H9 (cell line): Measurements from ENCODE around the gene SARNP. TPM values are rescaled to one million over a fixed set of nuclear protein-coding genes. Genes with fewer than 3 reads are reported as not detected.

Experiments used
- DNase-seq: peaks from one replicate; pipeline ENCODE4 v3.0.0-alpha.2; 2017
- H2AFZ ChIP-seq: one replicate; pipeline ENCODE4 v1.6.1; 2013; ENCODE audit warnings: mild to moderate bottlenecking, low read length, control low read depth, moderate library complexity
- H2AK5ac ChIP-seq: 2 replicates; pipeline ENCODE4 v1.6.1; 2013; ENCODE audit warnings: low read length, control low read depth, mixed read lengths; ENCODE audit not compliant: insufficient read length
- H2BK120ac ChIP-seq: one replicate; pipeline ENCODE4 v1.6.1; 2013; ENCODE audit warnings: low read depth, mild to moderate bottlenecking, low read length, control low read depth, inconsistent platforms; ENCODE audit not compliant: poor library complexity, severe bottlenecking
- H2BK12ac ChIP-seq: 2 replicates; pipeline ENCODE4 v1.6.1; 2013; ENCODE audit warnings: low read length, control low read depth, mixed read lengths, low read depth; ENCODE audit not compliant: insufficient read length
- H2BK15ac ChIP-seq: 2 replicates; pipeline ENCODE4 v1.6.1; 2013; ENCODE audit warnings: low read depth, low read length, control low read depth
- H2BK20ac ChIP-seq: one replicate; pipeline ENCODE4 v1.6.1; 2013; ENCODE audit warnings: low read depth, mild to moderate bottlenecking, low read length, control low read depth, inconsistent platforms; ENCODE audit not compliant: poor library complexity, severe bottlenecking
- H2BK5ac ChIP-seq: 2 replicates; pipeline ENCODE4 v1.6.1; 2013; ENCODE audit warnings: low read length, control low read depth, mixed read lengths; ENCODE audit not compliant: insufficient read length
- H3K14ac ChIP-seq: 2 replicates; pipeline ENCODE4 v1.6.1; 2013; ENCODE audit warnings: low read length, control low read depth; ENCODE audit not compliant: insufficient read depth
- H3K18ac ChIP-seq: 2 replicates; pipeline ENCODE4 v1.6.1; 2013; ENCODE audit warnings: low read depth, mild to moderate bottlenecking, mixed read lengths, low read length, control low read depth; ENCODE audit not compliant: insufficient read length
- H3K23ac ChIP-seq: 2 replicates; pipeline ENCODE4 v1.6.1; 2013; ENCODE audit warnings: low read length, control low read depth, mixed read lengths, low read depth; ENCODE audit not compliant: insufficient read length
- H3K23me2 ChIP-seq: 2 replicates; pipeline ENCODE4 v1.6.1; 2013; ENCODE audit warnings: low read depth, mild to moderate bottlenecking, mixed read lengths, low read length, control low read depth; ENCODE audit not compliant: insufficient read length, poor library complexity, severe bottlenecking
- H3K27ac ChIP-seq: 2 replicates; pipeline ENCODE4 v1.5.1; 2013; ENCODE audit warnings: low read length, control low read depth, mixed read lengths, low read depth; ENCODE audit not compliant: insufficient read length
- H3K27me3 ChIP-seq: 2 replicates; pipeline ENCODE4 v1.6.1; 2013; ENCODE audit warnings: low read length, control low read depth, inconsistent platforms; ENCODE audit not compliant: insufficient read depth
- H3K4ac ChIP-seq: 2 replicates; pipeline ENCODE4 v1.6.1; 2013; ENCODE audit warnings: low read depth, mild to moderate bottlenecking, control low read depth, inconsistent platforms, low read length, moderate library complexity
- H3K4me1 ChIP-seq: 2 replicates; pipeline ENCODE4 v1.6.1; 2013; ENCODE audit warnings: low read length, control low read depth, inconsistent platforms; ENCODE audit not compliant: insufficient read depth
- H3K4me2 ChIP-seq: 2 replicates; pipeline ENCODE4 v1.6.1; 2013; ENCODE audit warnings: low read length, control low read depth, mixed read lengths; ENCODE audit not compliant: insufficient read length, insufficient read depth
- H3K56ac ChIP-seq: 2 replicates; pipeline ENCODE4 v1.6.1; 2013; ENCODE audit warnings: low read depth, mild to moderate bottlenecking, mixed read lengths, low read length, control low read depth; ENCODE audit not compliant: insufficient read length
- H3K79me1 ChIP-seq: 2 replicates; pipeline ENCODE4 v1.6.1; 2013; ENCODE audit warnings: low read depth, mild to moderate bottlenecking, moderate library complexity, low read length, control low read depth, inconsistent platforms; ENCODE audit not compliant: insufficient read depth, poor library complexity, severe bottlenecking
- H3K79me2 ChIP-seq: 2 replicates; pipeline ENCODE4 v1.6.1; 2013; ENCODE audit warnings: low read length, control low read depth, inconsistent platforms; ENCODE audit not compliant: insufficient read depth
- H3K9ac ChIP-seq: 2 replicates; pipeline ENCODE4 v1.6.1; 2013; ENCODE audit warnings: low read length, control low read depth, mixed read lengths; ENCODE audit not compliant: insufficient read length; ENCODE audit errors: extremely low read depth
- H3K9me3 ChIP-seq: one replicate; pipeline ENCODE4 v1.6.1; 2013; ENCODE audit warnings: low read depth, low read length, inconsistent platforms; ENCODE audit not compliant: control insufficient read depth
- H3T11ph ChIP-seq: one replicate; pipeline ENCODE4 v1.6.1; 2013; ENCODE audit warnings: mild to moderate bottlenecking, low read length, control low read depth, inconsistent platforms
- H4K20me1 ChIP-seq: one replicate; pipeline ENCODE4 v1.6.1; 2013; ENCODE audit not compliant: control insufficient read depth, insufficient read length, insufficient read depth
- H4K5ac ChIP-seq: 2 replicates; pipeline ENCODE4 v1.6.1; 2013; ENCODE audit warnings: low read depth, mild to moderate bottlenecking, mixed read lengths, low read length, control low read depth; ENCODE audit not compliant: insufficient read length
- H4K8ac ChIP-seq: replicated peaks from 2 replicates; pipeline ENCODE4 v1.6.1; 2013; ENCODE audit warnings: low read length, control low read depth, mixed read lengths, low read depth; ENCODE audit not compliant: insufficient read length
- H4K91ac ChIP-seq: 2 replicates; pipeline ENCODE4 v1.6.1; 2013; ENCODE audit warnings: low read depth, mild to moderate bottlenecking, moderate library complexity, mixed read lengths, low read length, control low read depth; ENCODE audit not compliant: insufficient read length
- H3K27ac Mint-ChIP-seq, 3 experiments: 2 replicates in 2 of 3; 3 replicates in 1 of 3; pipeline ENCODE4 v1.8.0; 2020 to 2021; ENCODE audit warnings: mixed read lengths in 3 of 3, mild to moderate bottlenecking in 1 of 3, moderate library complexity in 1 of 3
- H3K27me3 Mint-ChIP-seq: 2 replicates; pipeline ENCODE4 v1.8.0; 2021; ENCODE audit warnings: low read depth, mild to moderate bottlenecking, moderate library complexity, mixed read lengths
- H3K36me3 Mint-ChIP-seq, 3 experiments: 2 replicates in 2 of 3; 3 replicates in 1 of 3; pipeline ENCODE4 v1.8.0; 2020 to 2021; ENCODE audit warnings: low read depth in 3 of 3, mixed read lengths in 3 of 3; ENCODE audit not compliant: insufficient read depth in 1 of 3
- H3K4me1 Mint-ChIP-seq, 2 experiments: 2 replicates each; pipeline ENCODE4 v1.8.0; 2020; ENCODE audit warnings: mixed read lengths in 2 of 2
- H3K4me3 Mint-ChIP-seq, 2 experiments: 2 replicates in 1 of 2; 3 replicates in 1 of 2; pipeline ENCODE4 v1.8.0; 2020 to 2021; ENCODE audit warnings: mild to moderate bottlenecking in 2 of 2, mixed read lengths in 2 of 2, moderate library complexity in 1 of 2
- H3K9me3 Mint-ChIP-seq, 2 experiments: 2 replicates in 1 of 2; 3 replicates in 1 of 2; pipeline ENCODE4 v1.8.0; 2020; ENCODE audit warnings: mild to moderate bottlenecking in 2 of 2, mixed read lengths in 2 of 2, moderate library complexity in 1 of 2
- CTCF ChIP-seq: fragments of 200-600 bp; sonication (generic); conservative IDR thresholded peaks from 3 replicates; pipeline ENCODE4 v1.8.0; 2021; ENCODE audit warnings: antibody characterized with exemption, mild to moderate bottlenecking
- WGBS: extraction: QIAGEN DNeasy Blood & Tissue Kit; methylation state at CpG from one replicate; pipeline ENCODE4 v1.1.7; 2013; ENCODE audit warnings: missing lambda C conversion rate, low lambda C conversion rate, mixed read lengths; ENCODE audit not compliant: insufficient read length; ENCODE audit errors: extremely low coverage; 5-methylcytosine and 5-hydroxymethylcytosine counted together
- total RNA-seq: library from RNA; stranded (reverse); gene quantifications from 2 replicates; pipeline ENCODE4 v1.2.1, GENCODE V29; 2021

The SARNP gene
- total RNA-seq, 1 experiment from 2014 or later, result 127 TPM

- Histone ChIP-seq H4K91ac (no peak overlapping the region), H3K56ac (no peak overlapping the region), H3K27ac (no peak overlapping the region), H2BK20ac (no peak overlapping the region), H2BK15ac (no peak overlapping the region), H2BK12ac (no peak overlapping the region), H3K9ac (no peak overlapping the region), H3K27me3 (no peaks in the 10 kb centered on the region), H3K23me2 (peaks cover 11% of the 10 kb centered on the region), H4K8ac (no peak overlapping the region), H3K4me2 (no peak overlapping the region), H3T11ph (no peak overlapping the region), H3K9me3 (no peaks in the 10 kb centered on the region), H2AK5ac (no peak overlapping the region), H2BK5ac (no peak overlapping the region), H4K5ac (no peak overlapping the region), H3K79me2 (peaks cover 7% of the 10 kb centered on the region; the same call in 1 of the 2 replicates), H3K4ac (no peak overlapping the region), H2AFZ (no peak overlapping the region), H3K79me1 (peaks cover 7% of the 10 kb centered on the region), H3K23ac (no peak overlapping the region), H2BK120ac (no peak overlapping the region), H3K18ac (no peak overlapping the region), H3K4me1 (peaks cover 3% of the 10 kb centered on the region; the same call in 1 of the 2 replicates), H4K20me1 (no peaks in the 10 kb centered on the region), H3K14ac (no peak overlapping the region)
- Mint-ChIP-seq H3K36me3 (peaks cover 21 to 46% (median 46%) of the 10 kb centered on the region in 3 experiments; a peak in 6 of 7 replicates), H3K4me3 (peak overlapping the region; percentile 5; a peak in 2 of 5 replicates), H3K9me3 (no peaks in the 10 kb centered on the region), H3K4me1 (peaks cover 23 to 33% of the 10 kb centered on the region in 2 experiments), H3K27me3 (no peaks in the 10 kb centered on the region), H3K27ac (peak overlapping the region in 2 of 3 experiments; percentile 2 to 62; a peak in 1 of 7 replicates)
- DNase-seq, result no peak
- no CpG with 5 or more reads among the region's 3 CpGs for WGBS
- no peak for TF ChIP-seq CTCF
These were observed 92.6 kb downstream of the SARNP start for GRCh38 chr12:55724940-55725309.
